ENCODE results near the gene ATP6V0E1. TPM values are rescaled to one million over a fixed set of nuclear protein-coding genes. Genes with fewer than 3 reads are reported as not detected.

ATP6V0E1 gene
- total RNA-seq, 1 experiment from 2014 or later = 84.6 TPM

- TF ChIP-seq, protein P1, sequence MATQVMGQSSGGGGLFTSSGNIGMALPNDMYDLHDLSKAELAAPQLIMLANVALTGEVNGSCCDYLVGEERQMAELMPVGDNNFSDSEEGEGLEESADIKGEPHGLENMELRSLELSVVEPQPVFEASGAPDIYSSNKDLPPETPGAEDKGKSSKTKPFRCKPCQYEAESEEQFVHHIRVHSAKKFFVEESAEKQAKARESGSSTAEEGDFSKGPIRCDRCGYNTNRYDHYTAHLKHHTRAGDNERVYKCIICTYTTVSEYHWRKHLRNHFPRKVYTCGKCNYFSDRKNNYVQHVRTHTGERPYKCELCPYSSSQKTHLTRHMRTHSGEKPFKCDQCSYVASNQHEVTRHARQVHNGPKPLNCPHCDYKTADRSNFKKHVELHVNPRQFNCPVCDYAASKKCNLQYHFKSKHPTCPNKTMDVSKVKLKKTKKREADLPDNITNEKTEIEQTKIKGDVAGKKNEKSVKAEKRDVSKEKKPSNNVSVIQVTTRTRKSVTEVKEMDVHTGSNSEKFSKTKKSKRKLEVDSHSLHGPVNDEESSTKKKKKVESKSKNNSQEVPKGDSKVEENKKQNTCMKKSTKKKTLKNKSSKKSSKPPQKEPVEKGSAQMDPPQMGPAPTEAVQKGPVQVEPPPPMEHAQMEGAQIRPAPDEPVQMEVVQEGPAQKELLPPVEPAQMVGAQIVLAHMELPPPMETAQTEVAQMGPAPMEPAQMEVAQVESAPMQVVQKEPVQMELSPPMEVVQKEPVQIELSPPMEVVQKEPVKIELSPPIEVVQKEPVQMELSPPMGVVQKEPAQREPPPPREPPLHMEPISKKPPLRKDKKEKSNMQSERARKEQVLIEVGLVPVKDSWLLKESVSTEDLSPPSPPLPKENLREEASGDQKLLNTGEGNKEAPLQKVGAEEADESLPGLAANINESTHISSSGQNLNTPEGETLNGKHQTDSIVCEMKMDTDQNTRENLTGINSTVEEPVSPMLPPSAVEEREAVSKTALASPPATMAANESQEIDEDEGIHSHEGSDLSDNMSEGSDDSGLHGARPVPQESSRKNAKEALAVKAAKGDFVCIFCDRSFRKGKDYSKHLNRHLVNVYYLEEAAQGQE (IDR thresholded peaks at IDR 0.05; ENCODE audit: low read depth) = no peak
- TF ChIP-seq CEBPB (IDR thresholded peaks at IDR 0.05; ENCODE audit: low read depth) (no peak), RAD21 (IDR thresholded peaks at IDR 0.05; ENCODE audit: low read depth) (no peak), ZBTB33 (IDR thresholded peaks at IDR 0.05; ENCODE audit: extremely low read depth, insufficient replicate concordance, low read length) (no peak), EGR1 (IDR thresholded peaks at IDR 0.05; ENCODE audit: low read depth) (no peak), JUND (IDR thresholded peaks at IDR 0.05) (no peak), EZH2 (IDR thresholded peaks at IDR 0.05) (no peak), FOSL1 (IDR thresholded peaks at IDR 0.05; ENCODE audit: low read depth) (no peak)
Measured at GRCh38 chr5:172969921-172970320, 13.7 kb upstream of the ATP6V0E1 start (continued).

GRCh38 chr5:172971482-172971881, 12.1 kb upstream of the ATP6V0E1 start:
- BruUV-seq (replicated peaks) = no TSS peak
- ATAC-seq = no peak
- ChIA-PET CTCF (no interaction called here), POLR2A (no interaction called here), RAD21 (ENCODE audit: low non-redundant PET in 1 of 2, low total read pairs in 2 of 2, uncharacterized antibody in 2 of 2, unreplicated experiment in 2 of 2) (interaction anchor here in 1 of 2 experiments (1.6 kb wide), 1 partner anchor 265 kb away, joined by 3 read pairs; no protein-coding TSS in a partner anchor)
- Histone ChIP-seq H3K9me3 (ENCODE audit: control insufficient read depth in 1 of 2, insufficient read depth in 1 of 2, low read depth in 1 of 2, low read length in 2 of 2) (no peaks in the 10 kb centered on the region), H3K27ac (ENCODE audit: low read depth, low read length) (no peak overlapping the region), H3K36me3 (ENCODE audit: control insufficient read depth in 1 of 2, insufficient read depth in 2 of 2, low read length in 2 of 2) (peaks cover 4 to 6% of the 10 kb centered on the region in 2 experiments; a peak in 2 of 4 replicates), H4K20me1 (ENCODE audit: insufficient read depth) (no peaks in the 10 kb centered on the region), H3K9ac (ENCODE audit: low read length) (no peak overlapping the region), H2AFZ (ENCODE audit: low read depth, low read length, poor library complexity, severe bottlenecking) (no peak overlapping the region), H3K4me1 (ENCODE audit: control insufficient read depth in 1 of 2, insufficient read depth in 2 of 2, low read length in 2 of 2) (no peaks in the 10 kb centered on the region), H3K4me2 (ENCODE audit: low read length) (no peak overlapping the region), H3K27me3 (ENCODE audit: insufficient read depth, low read length) (no peaks in the 10 kb centered on the region), H3K4me3 (replicated peaks in 1 of 2; ENCODE audit: low read depth in 1 of 2, low read length in 2 of 2) (no peak overlapping the region), H3K9me2 (ENCODE audit: insufficient read depth) (no peaks in the 10 kb centered on the region), H3K79me2 (ENCODE audit: insufficient read depth, low read length) (0 out of 2 replicates have a peak, but pooled peaks cover under 1% of the 10 kb centered on the region)
- intact Hi-C loops (cut with micrococcal nuclease) = no loop called here
- no peak for DNase-seq (ENCODE audit: low read depth, low spot score)
- no peak for TF ChIP-seq SP1 (IDR thresholded peaks at IDR 0.05; ENCODE audit: low read depth)
- no peak for TF ChIP-seq EZH2phosphoT487 (IDR thresholded peaks at IDR 0.05; ENCODE audit: borderline replicate concordance)
- no peak for TF ChIP-seq JUND (IDR thresholded peaks at IDR 0.05)
- no peak for TF ChIP-seq CBX3 (IDR thresholded peaks at IDR 0.05; ENCODE audit: low read depth)
- TF ChIP-seq POLR2A (IDR thresholded peaks at IDR 0.05; ENCODE audit: borderline replicate concordance, extremely low read depth, insufficient read depth, insufficient read length) = no peak
- TF ChIP-seq, protein P1 (IDR thresholded peaks at IDR 0.05; ENCODE audit: low read depth) = no peak
- TF ChIP-seq SRF (IDR thresholded peaks at IDR 0.05; ENCODE audit: low read depth) = no peak
- TF ChIP-seq RAD21 (IDR thresholded peaks at IDR 0.05; ENCODE audit: low read depth) = no peak
- TF ChIP-seq, protein P2, sequence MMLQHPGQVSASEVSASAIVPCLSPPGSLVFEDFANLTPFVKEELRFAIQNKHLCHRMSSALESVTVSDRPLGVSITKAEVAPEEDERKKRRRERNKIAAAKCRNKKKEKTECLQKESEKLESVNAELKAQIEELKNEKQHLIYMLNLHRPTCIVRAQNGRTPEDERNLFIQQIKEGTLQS (IDR thresholded peaks at IDR 0.05) = no peak
- TF ChIP-seq EZH2 (IDR thresholded peaks at IDR 0.05) = no peak
- TF ChIP-seq ZFX (IDR thresholded peaks at IDR 0.05) = no peak
- no peak for TF ChIP-seq TCF7L2 (IDR thresholded peaks at IDR 0.05; ENCODE audit: borderline replicate concordance, extremely low read depth, insufficient read depth, insufficient read length)
- no peak for TF ChIP-seq POLR2AphosphoS5 (IDR thresholded peaks at IDR 0.05; ENCODE audit: low read depth, low read length)
- no peak for TF ChIP-seq ELF1 (IDR thresholded peaks at IDR 0.05; ENCODE audit: borderline replicate concordance, low read depth)

All from HCT116 (cell line).